Calu3 (cell line): ENCODE data around the gene IGSF9. TPM values are rescaled to one million over a fixed set of nuclear protein-coding genes. Genes with fewer than 3 reads are reported as not detected.

Experiments
- BruUV-seq: library from RNA; stranded (reverse); fragments of 400-500 nt; replicated peaks from 2 replicates; lab custom pipeline; 2021; lab: Mats Ljungman, UMichigan
- CTCF ChIA-PET: fragments of 300-600 bp; sonication (Branson Sonifier 250); formaldehyde crosslinking; loops from one replicate; lab custom pipeline; 2022; ENCODE audit warnings: antibody characterized with exemption; lab: Charles Lee
- DNase-seq: peaks from one replicate; pipeline ENCODE4 v3.0.0; 2022
- H3K27ac Mint-ChIP-seq: one replicate; pipeline ENCODE4 v1.8.0; 2022; ENCODE audit warnings: mixed read lengths; ENCODE audit not compliant: unreplicated experiment
- H3K27me3 Mint-ChIP-seq: one replicate; pipeline ENCODE4 v1.8.0; 2022; ENCODE audit warnings: mixed read lengths; ENCODE audit not compliant: unreplicated experiment
- H3K36me3 Mint-ChIP-seq: one replicate; pipeline ENCODE4 v1.8.0; 2022; ENCODE audit warnings: mild to moderate bottlenecking, moderate library complexity, mixed read lengths; ENCODE audit not compliant: insufficient read depth, unreplicated experiment
- H3K4me1 Mint-ChIP-seq: one replicate; pipeline ENCODE4 v1.8.0; 2022; ENCODE audit warnings: mild to moderate bottlenecking, low read depth, mixed read lengths; ENCODE audit not compliant: unreplicated experiment
- H3K4me3 Mint-ChIP-seq: one replicate; pipeline ENCODE4 v1.8.0; 2022; ENCODE audit warnings: mild to moderate bottlenecking, low read depth, moderate library complexity, mixed read lengths; ENCODE audit not compliant: unreplicated experiment
- H3K9me3 Mint-ChIP-seq: one replicate; pipeline ENCODE4 v1.8.0; 2022; ENCODE audit warnings: low read depth, mixed read lengths; ENCODE audit not compliant: unreplicated experiment
- CTCF ChIP-seq: fragments of 200-600 bp; IDR thresholded peaks from one replicate; pipeline ENCODE4 v1.8.0; 2022; ENCODE audit warnings: antibody characterized with exemption; ENCODE audit not compliant: unreplicated experiment
- intact Hi-C: fragments of 100-400 bp; cut with micrococcal nuclease; formaldehyde crosslinking; loops from one replicate; pipeline ENCODE4 v1.10.0; 2022; ENCODE audit not compliant: unreplicated experiment
- total RNA-seq: library from RNA; stranded (reverse); gene quantifications from 2 replicates; pipeline ENCODE4 v1.2.3, GENCODE V29; 2022

Gene IGSF9
- total RNA-seq, 1 experiment from 2014 or later = 7.6 TPM

- Mint-ChIP-seq H3K4me3 (no peak overlapping the region), H3K36me3 (no peaks in the 10 kb centered on the region), H3K9me3 (no peaks in the 10 kb centered on the region), H3K27ac (no peak overlapping the region), H3K27me3 (peaks cover 57% of the 10 kb centered on the region), H3K4me1 (no peaks in the 10 kb centered on the region)
- BruUV-seq = no TSS peak
- CTCF ChIA-PET = interaction anchor here (0.6 to 1.0 kb wide), 2 partner anchors 26 to 55 kb away, joined by 3 to 5 read pairs; no protein-coding TSS in a partner anchor
- TF ChIP-seq CTCF = no peak
- no peak for DNase-seq
- intact Hi-C loops = no loop called here
Measured at GRCh38 chr1:159985473-159985872, 40.1 kb upstream of the IGSF9 start.

- no peak for DNase-seq
- Mint-ChIP-seq H3K36me3 (no peaks in the 10 kb centered on the region), H3K27me3 (peaks cover 71% of the 10 kb centered on the region), H3K27ac (no peak overlapping the region), H3K9me3 (no peaks in the 10 kb centered on the region), H3K4me1 (no peaks in the 10 kb centered on the region), H3K4me3 (no peak overlapping the region)
- BruUV-seq = no TSS peak
- CTCF ChIA-PET = no interaction called here
- TF ChIP-seq CTCF = no peak
- intact Hi-C loops = no loop called here
Measured at GRCh38 chr1:159983681-159984080, 38.3 kb upstream of the IGSF9 start.

GRCh38 chr1:159982280-159982679 lies 36.9 kb upstream of the IGSF9 start:
- H3K27ac Mint-ChIP-seq = no peak overlapping the region
- no peak for TF ChIP-seq CTCF
- no TSS peak for BruUV-seq
- no peaks in the 10 kb centered on the region for H3K36me3 Mint-ChIP-seq
- H3K4me1 Mint-ChIP-seq = no peaks in the 10 kb centered on the region
- H3K27me3 Mint-ChIP-seq = peaks cover 60% of the 10 kb centered on the region
- no peaks in the 10 kb centered on the region for H3K9me3 Mint-ChIP-seq
- H3K4me3 Mint-ChIP-seq = no peak overlapping the region
- CTCF ChIA-PET = no interaction called here
- no peak for DNase-seq
- intact Hi-C loops = no loop called here

GRCh38 chr1:159981351-159982055 lies 36.1 kb upstream of the IGSF9 start:
- Mint-ChIP-seq H3K36me3 (no peaks in the 10 kb centered on the region), H3K4me1 (no peaks in the 10 kb centered on the region), H3K27ac (no peak overlapping the region), H3K4me3 (no peak overlapping the region), H3K9me3 (no peaks in the 10 kb centered on the region), H3K27me3 (peaks cover 57% of the 10 kb centered on the region)
- TF ChIP-seq CTCF = no peak
- intact Hi-C loops = no loop called here
- DNase-seq = no peak
- BruUV-seq = no TSS peak
- CTCF ChIA-PET = no interaction called here
